Measurements from ENCODE around the gene ASXL1. TPM values are rescaled to one million over a fixed set of nuclear protein-coding genes. Genes with fewer than 3 reads are reported as not detected.
A peak's percentile ranks its signal among the peaks of the same experiment; 100 is the strongest.
"Not testable (repeated sequence)": the region's sequence is repeated elsewhere in the genome, so short reads cannot be mapped to it uniquely, and the experiment has no call there.

Gene ASXL1
- polyA plus RNA-seq, 2 of the 4 experiments (the other 2 are of a cell fraction) = 35.7 to 36.0 TPM

GRCh38 chr20:32378461-32378860, 20.3 kb downstream of the ASXL1 start:
- ChIA-PET POLR2A (no interaction called here), CTCF (no interaction called here)
- ATAC-seq (no peak), DNase-seq (ENCODE audit: low read depth in 1 of 2, low spot score in 1 of 2) (no peak), FAIRE-seq (no peak)
- Histone ChIP-seq H3K4me3 (no peak overlapping the region), H3K4me1 (no peaks in the 10 kb centered on the region), H3K4me2 (no peak overlapping the region), H3K9me3 (no peaks in the 10 kb centered on the region), H3K27ac (no peak overlapping the region)
- TF ChIP-seq TFCP2L1 (CRISPR knock-in tag; IDR thresholded peaks at IDR 0.05) (no peak), CBX2 (IDR thresholded peaks at IDR 0.05; ENCODE audit: borderline replicate concordance, low read depth) (no peak), GATA3 (IDR thresholded peaks at IDR 0.05; ENCODE audit: borderline replicate concordance) (no peak), MYC (IDR thresholded peaks at IDR 0.05; ENCODE audit: borderline replicate concordance, low read length) (no peak), ZC3H11A (IDR thresholded peaks at IDR 0.05) (no peak), E2F6 (IDR thresholded peaks at IDR 0.05; ENCODE audit: borderline replicate concordance, low read depth) (no peak), ZSCAN20 (CRISPR knock-in tag; IDR thresholded peaks at IDR 0.05) (no peak), ESRRA (IDR thresholded peaks at IDR 0.05; ENCODE audit: borderline replicate concordance, low read length) (no peak), PHF8 (IDR thresholded peaks at IDR 0.05; ENCODE audit: borderline replicate concordance, low read depth) (no peak), MAX (IDR thresholded peaks at IDR 0.05) (no peak), HMGXB4 (CRISPR knock-in tag; IDR thresholded peaks at IDR 0.05; ENCODE audit: borderline replicate concordance) (no peak), BHLHE40 (IDR thresholded peaks at IDR 0.05; ENCODE audit: low read depth, low read length) (no peak)
- WGBS (ENCODE audit: missing lambda C conversion rate) = 87% methylated on average over 2 of the region's 2 CpGs

GRCh38 chr20:32380037-32380436, 21.9 kb downstream of the ASXL1 start:
- WGBS (ENCODE audit: missing lambda C conversion rate) = 94% methylated on average over 9 of the region's 9 CpGs
- POLR2A ChIA-PET = not testable (repeated sequence)

GRCh38 chr20:32380745-32381144, 22.6 kb downstream of the ASXL1 start:
- DNase-seq (ENCODE audit: low read depth in 1 of 2, low spot score in 1 of 2) (no peak), FAIRE-seq (no peak), ATAC-seq (no peak)
- CTCF ChIA-PET = no interaction called here
- H3K4me3 ChIP-seq = no peak overlapping the region
- TF ChIP-seq POLR2AphosphoS2 (conservative IDR thresholded peaks at IDR 0.05; ENCODE audit: low read length) (no peak), NFE2L2 (conservative IDR thresholded peaks at IDR 0.05; ENCODE audit: low read length) (peak; percentile 42)
- 93% methylated on average over 3 of the region's 3 CpGs for WGBS (ENCODE audit: missing lambda C conversion rate)
- no peak overlapping the region for H3K27ac ChIP-seq
- H3K4me1 ChIP-seq = peaks cover 14% of the 10 kb centered on the region; the same call in 2 of the 3 replicates
- no peak overlapping the region for H3K4me2 ChIP-seq
- H3K9me3 ChIP-seq = no peaks in the 10 kb centered on the region
- POLR2A ChIA-PET = no interaction called here

More at GRCh38 chr20:32380037-32380436, 21.9 kb downstream of the ASXL1 start:
- ATAC-seq; DNase-seq (ENCODE audit: low read depth in 1 of 2, low spot score in 1 of 2); H3K4me3 ChIP-seq; H3K9me3 ChIP-seq; CTCF ChIA-PET; H3K27ac ChIP-seq; H3K4me2 ChIP-seq; FAIRE-seq; H3K4me1 ChIP-seq: not testable (repeated sequence)
- TF ChIP-seq CEBPB (IDR thresholded peaks at IDR 0.05) = peak; percentile 76 to 90; a peak in 3 of 4 replicates

- Histone ChIP-seq H3K27ac (no peak overlapping the region), H3K4me1 (peaks cover 19% of the 10 kb centered on the region; the same call in 2 of the 3 replicates), H3K4me3 (no peak overlapping the region), H3K4me2 (no peak overlapping the region), H3K9me3 (no peaks in the 10 kb centered on the region)
- DNase-seq (ENCODE audit: low read depth in 1 of 2, low spot score in 1 of 2) (no peak), ATAC-seq (no peak), FAIRE-seq (no peak)
- ChIA-PET POLR2A (no interaction called here), CTCF (interaction anchor here (0.6 to 1.2 kb wide), 3 partner anchors 13 to 116 kb away, joined by 3 to 4 read pairs (median 4); no protein-coding TSS in a partner anchor)
- 88% methylated on average over 11 of the region's 11 CpGs for WGBS (ENCODE audit: missing lambda C conversion rate)
- TF ChIP-seq CHD2 (IDR thresholded peaks at IDR 0.05; ENCODE audit: low read length, partially characterized antibody) = no peak
- TF ChIP-seq ESRRA (IDR thresholded peaks at IDR 0.05; ENCODE audit: borderline replicate concordance, low read length) = no peak
- no peak for TF ChIP-seq NFE2L2 (conservative IDR thresholded peaks at IDR 0.05; ENCODE audit: low read length)
- no peak for TF ChIP-seq HOXB13 (CRISPR knock-in tag; IDR thresholded peaks at IDR 0.05; ENCODE audit: low read depth)
- no peak for TF ChIP-seq FOXS1 (CRISPR knock-in tag; IDR thresholded peaks at IDR 0.05)
- TF ChIP-seq MYC (IDR thresholded peaks at IDR 0.05; ENCODE audit: borderline replicate concordance, low read length) = no peak
- TF ChIP-seq FOSL2 (IDR thresholded peaks at IDR 0.05) = no peak
- no peak for TF ChIP-seq FOSL2 (CRISPR knock-in tag; IDR thresholded peaks at IDR 0.05)
- no peak for TF ChIP-seq MAZ (IDR thresholded peaks at IDR 0.05; ENCODE audit: borderline replicate concordance, low read depth, low read length)
- TF ChIP-seq REST (IDR thresholded peaks at IDR 0.05) = no peak
- no peak for TF ChIP-seq RFX5 (IDR thresholded peaks at IDR 0.05)
These were observed 24.2 kb downstream of the ASXL1 start for GRCh38 chr20:32382102-32382950.
